Fibroblast of gingiva (primary cell): ENCODE measurements around the gene CPNE8.
A peak's percentile ranks its signal among the peaks of the same experiment; 100 is the strongest.

Experiments used
- DNase-seq: peaks from one replicate; pipeline ENCODE4 v3.0.0-alpha.2; 2011; ENCODE audit warnings: low read depth

The CPNE8 gene

GRCh38 chr12:38895446-38895845, 9.9 kb downstream of the CPNE8 start:
- no peak for DNase-seq

GRCh38 chr12:38892976-38893375, 12.4 kb downstream of the CPNE8 start:
- DNase-seq = no peak

- peak; percentile 18 for DNase-seq
Observed at GRCh38 chr12:38892087-38892786, 13.2 kb downstream of the CPNE8 start.

GRCh38 chr12:38890102-38890855, 15.1 kb downstream of the CPNE8 start:
- peak; percentile 13 for DNase-seq

GRCh38 chr12:38889297-38889815, 16.0 kb downstream of the CPNE8 start:
- no peak for DNase-seq

GRCh38 chr12:38887770-38888169, 17.6 kb downstream of the CPNE8 start:
- no peak for DNase-seq

GRCh38 chr12:38886931-38887330, 18.5 kb downstream of the CPNE8 start:
- DNase-seq = no peak

- DNase-seq = peak; percentile 44
Observed at GRCh38 chr12:38886064-38886463, 19.3 kb downstream of the CPNE8 start.

GRCh38 chr12:38884666-38885065, 20.7 kb downstream of the CPNE8 start:
- DNase-seq = no peak

- no peak for DNase-seq
Observed at GRCh38 chr12:38883629-38884134, 21.7 kb downstream of the CPNE8 start.

GRCh38 chr12:38880288-38880687, 25.1 kb downstream of the CPNE8 start:
- DNase-seq = no peak

GRCh38 chr12:38878986-38879385, 26.4 kb downstream of the CPNE8 start:
- no peak for DNase-seq

GRCh38 chr12:38878333-38878705, 27.1 kb downstream of the CPNE8 start:
- no peak for DNase-seq

- DNase-seq = no peak
Observed at GRCh38 chr12:38875586-38876228, 29.7 kb downstream of the CPNE8 start.

GRCh38 chr12:38872561-38872960, 32.8 kb downstream of the CPNE8 start:
- no peak for DNase-seq

GRCh38 chr12:38872156-38872555, 33.2 kb downstream of the CPNE8 start:
- no peak for DNase-seq

- DNase-seq = no peak
Observed at GRCh38 chr12:38869036-38869435, 36.4 kb downstream of the CPNE8 start.

GRCh38 chr12:38850461-38850860, 54.9 kb downstream of the CPNE8 start:
- DNase-seq = peak; percentile 43

GRCh38 chr12:38847247-38847646, 58.1 kb downstream of the CPNE8 start:
- no peak for DNase-seq

GRCh38 chr12:38844267-38844666, 61.1 kb downstream of the CPNE8 start:
- DNase-seq = no peak

GRCh38 chr12:38838056-38838850, 67.1 kb downstream of the CPNE8 start:
- DNase-seq = no peak

- DNase-seq = no peak
Observed at GRCh38 chr12:38831715-38832114, 73.7 kb downstream of the CPNE8 start.
